Spleen (tissue), 11 donors: ENCODE results near the gene HMCN1. TPM values are rescaled to one million over a fixed set of nuclear protein-coding genes. Genes with fewer than 3 reads are reported as not detected.

Source experiments
- DNase-seq: peaks from one replicate; pipeline ENCODE4 v3.0.0-alpha.2; 2020
- H3K27ac ChIP-seq, 8 donors: fragments of 200-600 bp; sonication (generic) in 7 of 8; 1 replicate in 4 of 8; 2 replicates in 4 of 8; pipeline versions ENCODE4 v1.5.0 to v1.8.0; 2016 to 2021; ENCODE audit warnings: inconsistent platforms in 4 of 8, mild to moderate bottlenecking in 4 of 8, moderate library complexity in 1 of 8
- H3K27me3 ChIP-seq, 7 donors: fragments of 200-600 bp; sonication (generic) in 6 of 7; replicated peaks in 1 of 7; 1 replicate in 4 of 7; 2 replicates in 3 of 7; pipeline versions ENCODE4 v1.5.0 to v1.8.0; 2016 to 2021; ENCODE audit warnings: inconsistent platforms in 3 of 7, mild to moderate bottlenecking in 1 of 7
- H3K36me3 ChIP-seq, 6 donors: fragments of 200-600 bp; sonication (generic) in 5 of 6; 1 replicate in 4 of 6; 2 replicates in 2 of 6; pipeline versions ENCODE4 v1.5.0 to v1.8.0; 2016 to 2021; ENCODE audit warnings: inconsistent platforms in 2 of 6
- H3K4me1 ChIP-seq, 6 donors: fragments of 200-600 bp; sonication (generic) in 5 of 6; 1 replicate in 3 of 6; 2 replicates in 3 of 6; pipeline versions ENCODE4 v1.5.0 to v1.8.0; 2016 to 2021; ENCODE audit warnings: inconsistent platforms in 3 of 6
- H3K4me3 ChIP-seq, 8 donors: fragments of 200-600 bp; sonication (generic) in 7 of 8; 1 replicate in 4 of 8; 2 replicates in 4 of 8; pipeline versions ENCODE4 v1.5.0 to v1.8.0; 2016 to 2021; ENCODE audit warnings: inconsistent platforms in 4 of 8, mild to moderate bottlenecking in 4 of 8, moderate library complexity in 2 of 8
- H3K9me3 ChIP-seq, 8 donors: fragments of 200-600 bp; sonication (generic) in 7 of 8; 1 replicate in 4 of 8; 2 replicates in 4 of 8; pipeline versions ENCODE4 v1.5.0 to v1.8.0; 2016 to 2021; ENCODE audit warnings: inconsistent platforms in 4 of 8
- CTCF ChIP-seq, 11 experiments: fragments of 200-600 bp in 7 of 11; fragments of 450-650 bp in 4 of 11; sonication (generic) in 4 of 11; IDR thresholded peaks in 8 of 11; conservative IDR thresholded peaks in 3 of 11; 1 replicate in 7 of 11; 2 replicates in 4 of 11; pipeline versions ENCODE4 v1.4.0 to v1.8.0; 2016 to 2021; ENCODE audit warnings: antibody characterized with exemption in 11 of 11, inconsistent platforms in 4 of 11, mild to moderate bottlenecking in 1 of 11
- POLR2A ChIP-seq, 3 donors: fragments of 450-650 bp; IDR thresholded peaks; one replicate each; pipeline ENCODE4 v1.5.1; 2017; ENCODE audit warnings: antibody characterized with exemption in 3 of 3, mild to moderate bottlenecking in 1 of 3
- POLR2AphosphoS5 ChIP-seq, 3 donors: sonication (generic); formaldehyde crosslinking; IDR thresholded peaks; one replicate each; pipeline ENCODE4 v1.5.1; 2017; ENCODE audit warnings: antibody characterized with exemption in 3 of 3
- WGBS, 5 donors: extraction: QIAGEN DNeasy Blood & Tissue Kit in 3 of 5; methylation state at CpG; one replicate each; pipeline versions ENCODE4 v1.1.5 to v1.1.7; 2013 to 2018; 5-methylcytosine and 5-hydroxymethylcytosine counted together
- intact Hi-C: fragments of 100-400 bp; cut with DNase I; formaldehyde crosslinking; loops from one replicate; pipeline ENCODE4 v1.15.0; 2023; ENCODE audit warnings: low total_unique reads
- polyA plus RNA-seq, 3 donors: library from polyadenylated mRNA; stranded (reverse); fragments of 200-250 nt; gene quantifications; one replicate each; pipeline ENCODE4 v1.2.1, GENCODE V29; 2013
- total RNA-seq, 7 donors: library from RNA; depleted of rRNA in 3 of 7; stranded (reverse); fragments of >200 nt in 3 of 7; fragmentation: NEBNext Ultra II Directional in 4 of 7; extraction: Animal tissue kit (Norgen Biotek cat#: 25700) in 4 of 7; gene quantifications; one replicate each; pipeline versions ENCODE4 v1.1.0 to v1.2.1, GENCODE V29; 2016 to 2021
- donor health status: healthy with polysubstance abuse.
- donor health status: DM: no; HTN: no; CAD: no; lungs with moderate emphysema.
- donor health status: DM: no; HTN: no; CAD: no.
- donor health status: Bipolar disorder and iron deficiency.
- donor health status: healthy.
- donor health status: DM: no; HTN: no; CAD: no.
- donor health status: DM: yes; HTN: yes; CAD: no.

The HMCN1 gene
- total and polyA plus RNA-seq, 10 donors = 1.2 to 28.8 (median 19.9) TPM

DNA sequence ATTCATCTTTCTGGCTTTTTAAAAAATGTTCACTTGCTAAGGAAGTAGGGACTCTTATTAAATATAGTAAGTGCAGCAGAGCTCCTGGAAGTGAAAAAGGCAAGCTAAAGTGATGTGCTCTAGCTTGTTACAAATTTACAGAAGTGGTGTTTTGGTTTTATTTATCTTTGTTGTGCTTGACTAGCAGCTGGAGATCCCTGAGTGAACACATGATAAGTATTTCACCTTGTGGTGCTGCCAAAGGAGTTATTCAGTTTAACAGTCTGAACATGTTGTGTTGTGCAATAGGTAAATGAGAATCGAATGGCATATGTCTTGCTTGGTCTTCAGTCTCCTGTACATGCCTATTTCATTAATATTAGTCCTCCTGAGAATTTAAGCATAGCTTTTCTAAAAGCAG, 325.1 kb downstream of the HMCN1 start:
- TF ChIP-seq POLR2A (IDR thresholded peaks at IDR 0.05) = no peak
- no peak for TF ChIP-seq CTCF (IDR thresholded peaks at IDR 0.05 in 8 of 11, conservative IDR thresholded peaks at IDR 0.05 in 3 of 11)
- no peak for TF ChIP-seq POLR2AphosphoS5 (IDR thresholded peaks at IDR 0.05)
- H3K27ac ChIP-seq = no peak overlapping the region
- 71 to 94% (median 76%) methylated on average over 1 of the region's 1 CpG for WGBS, 5 donors
- peaks cover 0 to 3% (median 0%) of the 10 kb centered on the region in 6 donors for H3K36me3 ChIP-seq
- intact Hi-C loops = no loop called here
- H3K4me3 ChIP-seq = no peak overlapping the region
- H3K4me1 ChIP-seq = no peaks in the 10 kb centered on the region
- no peak for DNase-seq
- H3K27me3 ChIP-seq = no peaks in the 10 kb centered on the region
- H3K9me3 ChIP-seq = no peaks in the 10 kb centered on the region

GRCh38 chr1:186059752-186060151, 325.6 kb downstream of the HMCN1 start:
- no peaks in the 10 kb centered on the region for H3K9me3 ChIP-seq
- H3K27me3 ChIP-seq = no peaks in the 10 kb centered on the region
- TF ChIP-seq POLR2A (IDR thresholded peaks at IDR 0.05) (no peak), POLR2AphosphoS5 (IDR thresholded peaks at IDR 0.05) (no peak), CTCF (IDR thresholded peaks at IDR 0.05 in 8 of 11, conservative IDR thresholded peaks at IDR 0.05 in 3 of 11) (no peak)
- WGBS, 5 donors = 80 to 90% (median 84%) methylated on average over 4 of the region's 4 CpGs
- peaks cover 0 to 3% (median 0%) of the 10 kb centered on the region in 6 donors for H3K36me3 ChIP-seq
- DNase-seq = no peak
- H3K4me1 ChIP-seq = no peaks in the 10 kb centered on the region
- no peak overlapping the region for H3K4me3 ChIP-seq
- H3K27ac ChIP-seq = no peak overlapping the region
- intact Hi-C loops = no loop called here

- Histone ChIP-seq H3K9me3 (no peaks in the 10 kb centered on the region), H3K4me3 (no peak overlapping the region), H3K4me1 (no peaks in the 10 kb centered on the region), H3K27ac (no peak overlapping the region), H3K36me3 (peaks cover 0 to 3% (median 0%) of the 10 kb centered on the region in 6 donors), H3K27me3 (no peaks in the 10 kb centered on the region)
- TF ChIP-seq POLR2A (IDR thresholded peaks at IDR 0.05) (no peak), CTCF (IDR thresholded peaks at IDR 0.05 in 8 of 11, conservative IDR thresholded peaks at IDR 0.05 in 3 of 11) (no peak), POLR2AphosphoS5 (IDR thresholded peaks at IDR 0.05) (no peak)
- DNase-seq = no peak
- intact Hi-C loops = no loop called here
Measured at GRCh38 chr1:186060226-186060625, 326.0 kb downstream of the HMCN1 start.

DNA sequence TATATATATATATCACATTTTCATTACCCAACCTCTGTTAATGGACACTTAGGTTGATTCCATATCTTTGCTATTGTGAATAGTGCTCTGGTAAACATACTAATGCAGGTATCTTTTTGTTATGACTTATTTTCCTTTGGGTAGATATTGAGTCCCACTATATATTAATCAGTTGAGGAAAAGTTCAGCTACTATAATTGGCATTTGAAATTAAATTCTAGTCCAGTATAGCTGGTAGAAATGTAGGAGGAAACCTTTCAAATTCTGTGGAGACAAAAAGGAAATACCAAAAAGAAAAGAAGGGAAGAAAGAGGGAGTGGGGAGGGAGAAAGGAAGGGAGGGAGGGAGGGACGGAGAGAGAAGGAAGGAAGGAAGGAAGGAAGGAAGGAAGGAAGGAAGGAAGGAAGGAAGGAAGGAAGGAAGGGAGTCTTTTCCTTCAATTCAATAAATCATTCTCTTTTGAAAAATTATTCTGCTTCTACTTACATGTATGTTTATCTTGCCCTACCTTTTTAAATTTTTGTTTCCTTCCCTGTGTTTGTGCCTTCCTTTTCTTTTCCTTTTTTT, 329.0 kb downstream of the HMCN1 start:
- no peaks in the 10 kb centered on the region for H3K4me1 ChIP-seq
- DNase-seq = no peak
- no peak overlapping the region for H3K4me3 ChIP-seq

More for the DNA sequence above, 329.0 kb downstream of the HMCN1 start:
- Histone ChIP-seq H3K27me3 (no peaks in the 10 kb centered on the region), H3K9me3 (no peaks in the 10 kb centered on the region), H3K36me3 (no peaks in the 10 kb centered on the region), H3K27ac (no peak overlapping the region)
- intact Hi-C loops = no loop called here
- 18 to 33% (median 25%) methylated on average over 1 of the region's 1 CpG for WGBS, 5 donors
- TF ChIP-seq POLR2A (IDR thresholded peaks at IDR 0.05) = no peak
- no peak for TF ChIP-seq POLR2AphosphoS5 (IDR thresholded peaks at IDR 0.05)
- TF ChIP-seq CTCF (IDR thresholded peaks at IDR 0.05 in 8 of 11, conservative IDR thresholded peaks at IDR 0.05 in 3 of 11) = no peak
